HTERT RPE-1 (cell line): ENCODE results near the gene B3GNT4.
"Not testable (repeated sequence)": the region's sequence is repeated elsewhere in the genome, so short reads cannot be mapped to it uniquely, and the experiment has no call there.

Experiments
- in situ Hi-C: fragments of 300-500 bp; cut with MboI; formaldehyde crosslinking; loops from 4 replicates; pipeline ENCODE4 v1.14.3; 2020; ENCODE audit warnings: low sequenced_read_pairs

The B3GNT4 gene

DNA sequence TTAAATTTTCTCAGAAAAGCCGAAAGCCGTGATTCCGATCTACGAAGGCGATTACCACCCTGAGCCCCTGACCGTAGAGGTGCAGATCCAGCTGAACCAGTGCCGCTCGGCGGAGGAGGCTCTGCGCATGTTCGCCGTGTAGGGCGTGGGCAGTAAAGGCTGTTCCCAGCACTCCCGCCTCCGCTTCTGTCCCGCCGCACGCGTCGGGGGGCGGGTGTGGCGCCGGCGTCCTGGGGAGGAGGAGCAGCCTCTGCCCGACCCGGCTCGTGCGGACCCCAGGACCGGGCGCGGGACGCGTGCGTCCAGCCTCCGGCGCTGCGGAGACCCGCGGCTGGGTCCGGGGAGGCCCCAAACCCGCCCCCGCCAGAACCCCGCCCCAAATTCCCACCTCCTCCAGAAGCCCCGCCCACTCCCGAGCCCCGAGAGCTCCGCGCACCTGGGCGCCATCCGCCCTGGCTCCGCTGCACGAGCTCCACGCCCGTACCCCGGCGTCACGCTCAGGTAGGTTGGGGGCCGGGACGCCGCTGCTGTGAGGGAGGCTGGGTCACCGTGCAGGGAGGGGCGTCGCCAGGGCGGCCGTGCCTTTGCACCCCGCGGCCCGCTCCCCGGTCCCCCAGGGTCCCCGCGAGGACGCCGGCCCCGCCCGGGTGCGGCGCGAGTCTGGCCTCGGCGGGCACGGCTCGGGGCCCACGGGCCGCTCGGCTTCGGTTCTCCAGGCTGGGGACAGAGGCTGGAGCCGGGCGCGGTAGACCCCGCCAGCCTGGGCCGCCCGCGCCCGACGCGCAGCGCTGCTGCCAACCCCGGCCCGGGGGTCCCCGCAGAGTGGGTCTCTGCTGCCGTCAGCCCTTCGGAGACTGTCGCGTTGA is at the start of gene B3GNT4:
TSS of gene B3GNT4 (plus strand) at position 409 of the 866 bp plus-strand sequence. CDS start 910 bp downstream, outside the sequence.
- in situ Hi-C loops = no loop called here

DNA sequence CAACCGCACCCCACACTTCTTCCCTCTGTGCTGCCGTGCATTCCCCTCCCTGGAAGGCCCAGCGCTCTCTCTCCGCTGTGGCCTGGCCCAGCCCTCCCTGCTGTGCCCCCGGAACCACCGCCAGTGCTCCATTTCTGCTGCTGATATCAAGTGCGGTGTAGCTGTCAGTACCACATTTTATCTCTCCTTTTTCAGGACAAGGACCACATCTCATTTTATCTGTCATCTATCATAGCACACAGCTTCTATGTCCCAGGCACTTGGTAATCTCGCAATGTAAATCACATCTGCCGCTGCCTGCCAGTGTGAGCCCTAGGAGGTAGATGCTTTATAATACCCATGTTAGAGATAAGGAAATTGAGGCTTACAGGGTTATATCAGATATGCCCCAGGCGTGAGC is 47.8 kb upstream of the B3GNT4 start:
- in situ Hi-C loops = no loop called here

DNA sequence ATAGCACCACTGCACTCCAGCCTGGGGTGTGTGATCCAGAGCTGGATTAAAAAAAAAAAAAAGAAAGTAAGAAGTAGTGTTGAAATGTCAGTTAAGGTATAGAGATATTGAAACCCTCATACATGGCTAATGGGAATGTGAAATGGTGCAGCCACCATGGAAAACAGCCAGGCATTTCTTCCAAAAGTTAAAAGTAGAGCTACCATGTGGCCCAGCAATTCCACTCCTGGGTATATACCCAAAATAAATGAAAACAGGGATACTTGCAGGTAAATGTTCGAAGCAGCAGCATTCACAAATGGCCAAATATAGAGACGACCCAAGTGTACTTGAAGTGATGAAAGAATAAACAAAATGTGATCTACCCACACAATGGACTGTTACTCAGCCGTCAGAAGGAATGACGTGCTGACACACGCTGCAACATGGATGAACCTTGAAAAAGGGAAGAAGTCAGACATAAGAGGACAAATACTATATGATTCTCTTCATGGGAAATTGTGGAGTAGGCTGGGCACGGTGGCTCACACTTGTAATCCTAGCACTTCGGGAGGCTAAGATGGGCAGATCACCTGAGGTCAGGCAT is 44.7 kb upstream of the B3GNT4 start:
- in situ Hi-C loops = no loop called here

DNA sequence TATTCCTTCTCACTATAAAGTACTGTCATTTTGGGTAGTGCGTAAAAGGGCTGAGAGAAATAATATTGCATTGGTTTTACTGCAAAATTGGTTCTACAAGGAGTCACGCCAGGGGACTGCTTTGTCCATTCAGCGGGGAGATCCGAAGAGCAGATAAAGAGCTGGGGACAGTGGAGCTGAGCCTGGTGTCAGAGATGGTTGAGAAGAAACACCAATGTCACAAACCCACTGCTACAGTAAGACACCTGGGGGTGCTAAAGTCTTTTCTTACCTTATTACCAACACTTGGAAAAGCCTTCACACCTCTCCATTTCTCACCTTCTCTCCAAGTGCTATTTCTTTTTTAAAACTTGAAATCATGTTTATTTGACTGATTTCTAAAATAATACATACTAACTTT is 43.6 kb upstream of the B3GNT4 start:
- in situ Hi-C loops = no loop called here

DNA sequence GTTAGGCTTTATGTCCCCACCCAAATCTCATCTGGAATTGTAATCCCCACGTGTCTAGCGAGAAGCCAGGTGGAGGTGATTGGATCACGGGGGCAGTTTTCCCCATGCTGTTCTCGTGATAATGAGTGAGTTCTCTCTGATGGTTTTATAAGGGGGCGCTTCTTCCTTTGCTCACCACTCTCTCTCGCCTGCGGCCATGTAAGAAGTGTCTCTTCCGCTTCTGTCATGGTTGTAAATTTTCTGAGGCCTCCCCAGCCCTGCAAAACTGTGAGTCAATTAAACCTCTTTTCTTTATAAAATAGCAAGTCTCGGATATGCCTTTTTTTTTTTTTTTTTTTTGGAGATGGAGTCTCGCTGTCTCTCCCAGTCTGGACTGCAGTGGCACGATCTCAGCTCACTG is 42.7 kb upstream of the B3GNT4 start:
- in situ Hi-C loops = no loop called here

DNA sequence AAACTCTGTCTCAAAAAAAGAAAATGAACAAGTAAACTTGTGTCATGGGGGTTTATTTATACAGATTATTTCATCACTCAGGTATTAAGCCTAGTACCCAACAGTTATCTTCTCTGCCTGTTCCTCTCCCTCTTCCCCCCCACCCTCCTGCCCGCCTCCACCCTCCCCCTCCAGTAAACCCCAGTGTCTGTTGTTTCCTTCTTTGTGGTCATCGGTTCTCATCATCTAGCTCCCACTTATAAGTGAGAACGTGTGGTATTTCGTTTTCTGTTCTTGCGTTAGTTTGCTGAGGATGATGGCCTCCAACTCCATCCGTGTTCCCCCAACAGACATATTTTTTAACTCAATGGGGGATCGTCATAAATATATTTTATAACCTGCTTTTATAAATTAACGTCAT is 41.8 kb upstream of the B3GNT4 start:
- in situ Hi-C loops = no loop called here

DNA sequence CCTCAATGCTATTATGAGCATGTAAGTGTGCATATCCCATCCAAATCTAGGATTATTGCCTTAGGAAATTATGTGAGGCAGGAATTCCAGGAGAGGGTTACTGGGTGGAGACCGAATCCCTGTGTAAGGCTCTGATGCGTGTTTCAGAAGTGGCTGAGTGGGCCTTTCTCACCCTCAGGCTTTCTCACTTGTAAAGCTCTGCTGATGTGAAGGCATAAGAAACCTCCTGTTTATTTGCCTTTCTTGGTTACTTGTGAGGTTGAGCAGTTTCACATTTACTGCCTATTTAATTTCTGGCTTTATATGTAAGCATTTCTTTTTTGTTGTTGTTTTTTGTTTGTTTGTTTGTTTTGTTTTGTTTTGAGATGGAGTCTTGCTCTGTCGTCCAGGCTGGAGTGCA is 40.5 kb upstream of the B3GNT4 start:
- in situ Hi-C loops = no loop called here

DNA sequence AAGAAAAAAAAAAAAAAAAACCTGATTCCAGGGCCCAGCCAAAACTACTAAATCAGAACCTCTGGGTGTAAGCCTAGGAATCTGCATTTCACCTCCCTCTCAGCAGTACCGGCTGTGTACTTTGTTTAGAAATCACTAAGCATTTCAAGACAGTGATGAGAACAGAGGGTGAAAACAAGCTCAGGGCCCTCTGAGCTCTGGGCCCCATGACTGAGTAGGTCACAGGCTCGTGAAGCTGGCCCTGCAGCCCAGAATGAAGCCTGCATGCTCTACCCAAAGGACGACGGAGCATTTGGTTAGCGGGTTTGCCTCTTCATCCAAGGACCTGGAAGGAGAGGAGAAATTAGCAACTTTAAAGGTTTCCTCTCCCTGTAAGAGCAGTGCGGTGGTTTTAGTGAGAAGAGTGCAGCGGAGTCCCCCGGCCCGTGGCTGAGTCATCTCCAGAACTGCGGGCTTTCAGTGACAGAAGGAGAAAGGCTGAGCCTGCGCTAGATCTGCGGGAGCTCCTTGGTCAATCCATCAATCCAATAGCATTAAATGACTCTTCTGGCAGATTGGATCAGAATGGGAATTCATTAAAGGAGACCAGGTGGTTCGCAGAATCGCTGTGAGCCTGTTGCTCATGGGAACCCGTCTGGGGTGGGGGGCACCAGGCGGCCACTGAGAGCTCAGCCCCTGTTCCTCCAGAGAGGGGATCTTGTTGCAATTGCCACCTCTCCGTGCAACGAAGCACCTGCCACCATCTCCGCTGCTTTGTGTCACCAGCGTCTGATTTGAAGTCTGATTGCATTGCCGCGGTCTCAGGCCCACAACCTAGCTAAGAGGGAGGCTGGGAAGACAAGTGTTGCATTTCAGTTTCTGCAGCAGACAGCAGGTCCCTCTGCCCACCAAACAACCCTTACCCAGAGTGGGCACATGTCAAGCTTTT is 36.8 kb upstream of the B3GNT4 start:
- in situ Hi-C loops = no loop called here

DNA sequence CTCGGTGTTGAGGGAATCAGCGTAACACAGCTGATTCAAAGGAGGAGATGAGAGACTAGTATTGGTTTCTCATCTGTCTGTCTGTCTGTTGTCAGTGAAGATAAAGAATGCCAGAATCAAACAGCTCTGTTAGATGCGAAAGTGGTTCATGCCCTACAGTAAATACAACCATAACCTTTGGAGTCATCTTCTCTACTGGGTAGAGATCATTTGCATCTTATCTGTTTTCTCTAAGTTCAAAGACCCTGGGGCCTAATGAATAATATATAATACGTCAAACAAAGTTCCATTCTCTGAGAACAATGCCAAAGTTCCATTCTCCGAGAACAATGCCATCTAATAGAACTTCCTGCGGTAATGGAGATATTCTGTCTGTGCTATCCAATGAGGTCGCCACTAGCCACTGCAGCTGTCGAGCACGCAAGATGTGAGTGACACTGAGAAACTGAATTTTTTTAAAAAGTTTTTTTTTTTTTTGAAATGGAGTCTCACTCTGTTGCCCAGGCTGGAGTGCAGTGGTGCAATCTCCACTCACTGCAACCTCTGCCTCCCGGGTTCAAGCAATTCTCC is 36.1 kb upstream of the B3GNT4 start:
- in situ Hi-C loops = no loop called here

DNA sequence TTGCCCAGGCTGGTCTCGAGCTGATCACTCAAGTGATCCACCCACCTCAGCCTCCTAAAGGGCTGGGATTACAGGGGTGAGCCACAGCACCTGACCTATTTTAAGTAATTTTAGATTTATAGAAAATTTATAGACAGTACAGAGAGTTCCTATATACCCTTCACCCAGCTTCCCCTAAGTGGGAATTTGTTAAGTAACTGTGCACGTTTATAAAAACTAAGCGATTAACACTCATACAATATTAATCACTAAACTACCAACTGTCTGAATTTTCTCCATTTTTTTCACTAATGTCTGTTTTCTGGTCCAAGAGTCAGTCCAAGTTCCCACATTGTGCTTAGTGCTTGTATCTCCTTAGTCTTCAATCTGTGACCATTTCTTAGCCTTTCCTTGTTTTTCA is 35.0 kb upstream of the B3GNT4 start:
- in situ Hi-C loops = no loop called here

DNA sequence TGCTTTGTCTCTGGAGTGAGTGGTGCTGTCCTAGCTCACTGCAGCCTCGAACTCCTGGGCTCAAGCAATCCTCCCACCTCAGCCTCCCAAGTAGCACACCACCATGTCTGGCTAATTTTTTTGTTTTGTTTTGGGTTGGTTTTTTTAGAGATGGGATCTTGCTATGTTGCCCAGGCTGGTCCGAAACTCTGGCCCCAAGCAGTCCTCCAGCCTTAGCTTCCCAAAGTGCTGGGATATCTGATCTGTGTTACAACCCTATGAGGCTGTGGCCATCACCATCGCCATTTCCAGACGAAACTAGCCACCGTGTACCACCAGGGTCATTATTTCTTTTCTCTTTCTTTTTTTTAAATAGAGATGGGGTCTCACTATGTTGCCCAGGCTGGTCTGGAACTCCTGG is 32.1 kb upstream of the B3GNT4 start:
- in situ Hi-C loops = no loop called here

DNA sequence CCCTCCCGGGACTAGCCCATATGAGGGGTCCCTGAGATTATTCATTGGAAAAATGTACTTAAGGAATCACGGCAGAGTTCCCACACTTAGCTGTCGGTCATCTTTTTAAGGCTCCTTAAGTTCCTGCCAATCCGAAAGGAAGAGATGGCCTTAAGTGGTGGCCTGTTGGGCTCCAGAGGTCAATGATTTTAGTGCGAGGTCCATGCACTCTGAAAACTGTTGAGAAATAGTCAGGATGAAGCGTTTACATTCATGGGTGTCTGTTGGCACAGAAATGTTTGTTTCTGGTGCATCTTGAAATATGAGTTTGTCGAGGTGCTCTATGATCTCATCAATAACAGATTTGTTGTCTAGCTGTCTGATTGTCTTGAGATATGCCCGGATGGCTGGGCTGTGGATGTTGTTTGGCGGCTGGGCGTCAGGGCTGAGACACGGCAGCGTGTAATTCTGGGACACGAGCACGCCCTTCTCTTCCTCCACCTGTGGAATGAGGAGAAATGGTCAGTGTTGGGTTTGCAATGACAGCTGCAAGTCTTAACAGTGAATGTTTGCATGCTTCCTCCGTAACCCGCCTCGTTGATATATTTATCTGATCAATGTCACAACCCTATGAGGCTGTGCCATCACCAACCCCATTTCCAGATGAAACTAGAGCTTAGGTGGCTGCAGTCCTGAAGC is 31.1 kb upstream of the B3GNT4 start:
- in situ Hi-C loops = no loop called here

DNA sequence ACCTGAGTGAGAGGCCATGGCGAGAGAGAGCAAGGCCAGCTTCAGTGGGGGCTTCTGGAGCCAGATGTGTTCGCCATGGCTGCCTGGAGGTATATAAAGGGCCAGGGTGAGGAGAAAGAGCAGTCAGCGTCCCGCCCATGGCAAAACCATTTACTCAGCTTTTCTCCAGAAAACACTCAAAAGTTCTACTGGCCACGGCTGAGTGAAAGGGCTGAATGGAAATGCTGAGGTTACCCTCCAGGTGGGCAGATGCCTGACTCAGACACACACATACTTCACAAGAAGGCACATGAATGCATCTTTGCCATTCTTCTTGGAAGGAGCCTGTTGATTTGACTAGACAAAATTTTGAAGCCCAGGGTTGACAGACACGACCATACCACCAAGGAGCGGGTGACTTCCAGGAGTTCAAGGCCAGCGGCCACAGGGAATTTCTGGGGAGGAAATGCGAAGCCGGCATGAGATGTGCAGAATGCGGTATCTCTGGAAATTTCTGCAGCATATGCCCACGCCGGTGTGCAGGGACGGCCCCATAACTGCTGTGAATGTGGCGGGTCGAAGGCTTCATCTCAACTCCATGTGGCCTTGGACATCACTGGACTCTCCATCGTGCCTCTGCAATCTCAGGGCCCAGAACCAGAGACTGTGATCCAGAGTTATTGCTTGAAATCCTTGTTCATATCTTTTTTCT is 29.2 kb upstream of the B3GNT4 start, which contains the start of gene IL31:
TSS of gene IL31 (minus strand) at position 67 of the 691 bp plus-strand sequence. CDS start at position 18, 49 bp downstream.
- in situ Hi-C loops = no loop called here

DNA sequence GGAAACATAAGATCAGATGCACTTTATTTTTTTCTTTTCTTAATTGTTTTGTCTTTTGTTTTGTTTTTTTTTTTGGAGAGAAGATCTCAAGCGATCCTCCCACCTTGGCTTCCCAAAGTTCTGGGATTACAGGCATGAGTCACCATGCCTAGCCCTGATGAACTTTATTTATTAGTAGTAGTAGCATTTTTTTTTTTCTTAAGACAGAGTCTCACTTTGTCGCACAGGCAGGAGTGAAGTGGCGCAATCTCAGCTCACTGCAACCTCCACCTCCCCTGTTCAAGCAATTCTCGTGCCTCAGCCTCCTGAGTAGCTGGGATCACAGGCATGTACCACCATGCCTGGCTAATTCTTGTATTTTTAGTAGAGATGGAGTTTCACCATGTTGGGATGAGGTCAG is 27.0 kb upstream of the B3GNT4 start:
- in situ Hi-C loops = not testable (repeated sequence)

DNA sequence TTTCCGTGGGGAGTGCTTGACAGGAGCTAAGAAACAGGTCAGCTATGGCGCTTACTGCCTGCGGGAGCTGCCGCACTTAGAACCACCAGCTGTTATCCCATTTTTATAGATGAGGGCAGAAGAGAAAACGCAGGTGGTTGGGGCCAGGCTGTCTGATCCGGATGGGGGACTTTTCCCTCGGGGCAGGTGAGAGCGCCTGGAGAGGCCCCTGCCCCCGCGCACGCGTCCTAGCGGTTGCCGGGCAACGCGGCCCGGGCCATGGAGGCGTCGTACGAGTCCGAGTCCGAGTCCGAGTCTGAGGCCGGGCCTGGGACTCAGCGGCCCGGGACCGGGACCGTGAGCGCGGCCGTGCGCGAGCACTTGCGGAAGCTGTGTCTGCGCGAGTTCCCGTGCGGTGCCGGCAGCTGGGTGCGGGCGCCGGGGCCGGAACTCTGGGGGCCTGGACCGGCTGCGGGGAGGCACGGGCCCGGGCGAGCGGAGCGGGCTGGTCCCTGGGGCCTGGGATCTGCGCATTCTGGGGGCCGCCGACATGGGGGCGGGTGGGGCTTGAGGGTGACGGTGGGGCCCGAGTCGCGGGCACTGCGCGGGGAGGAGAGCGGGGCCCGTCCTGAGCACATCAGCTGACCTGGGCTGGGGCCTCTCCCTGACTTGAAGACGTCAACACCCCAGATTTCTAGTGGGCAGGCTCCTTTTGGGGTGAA is 20.5 kb upstream of the B3GNT4 start, which contains the start of gene LRRC43:
TSS of gene LRRC43 (plus strand) at position 237 of the 701 bp plus-strand sequence. CDS start at position 259, 22 bp downstream.
- in situ Hi-C loops = no loop called here

DNA sequence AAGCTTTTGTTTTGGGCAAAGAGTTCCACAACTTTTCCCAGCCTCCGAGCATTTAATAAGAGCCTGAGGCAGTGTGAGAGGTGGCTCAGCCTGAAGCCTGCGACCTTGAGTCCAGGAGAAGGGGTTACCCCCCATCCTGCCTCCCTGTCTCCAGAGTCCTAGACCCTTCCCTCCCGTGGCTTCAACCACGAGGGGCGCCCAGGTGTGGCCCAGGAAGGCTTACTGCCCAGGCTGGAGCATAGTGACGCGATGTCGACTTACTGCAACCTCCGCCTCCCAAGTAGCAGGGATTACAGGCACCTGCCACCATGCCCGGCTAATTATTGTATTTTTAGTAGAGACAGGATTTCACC is 19.9 kb upstream of the B3GNT4 start:
- in situ Hi-C loops = no loop called here

DNA sequence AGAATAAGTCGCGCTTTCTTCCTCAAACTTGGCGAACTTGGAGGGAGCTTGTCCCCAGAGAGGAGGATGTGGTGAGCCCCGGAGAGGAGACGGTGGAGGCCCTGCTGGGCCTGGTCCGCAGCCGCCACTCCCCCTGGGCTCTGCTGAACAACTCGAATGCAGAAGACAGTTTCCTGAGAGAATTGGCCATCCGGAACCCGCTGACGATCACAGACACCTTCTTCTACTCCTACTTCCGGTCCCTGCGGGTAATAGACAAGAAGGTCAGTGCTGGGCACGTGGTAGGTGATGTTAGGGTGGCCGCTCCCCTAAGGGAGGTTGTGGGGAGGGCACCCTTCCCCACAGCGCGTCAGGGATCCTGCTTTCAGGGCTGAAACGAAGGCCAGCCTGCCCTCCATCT is 19.0 kb upstream of the B3GNT4 start:
- in situ Hi-C loops = no loop called here

DNA sequence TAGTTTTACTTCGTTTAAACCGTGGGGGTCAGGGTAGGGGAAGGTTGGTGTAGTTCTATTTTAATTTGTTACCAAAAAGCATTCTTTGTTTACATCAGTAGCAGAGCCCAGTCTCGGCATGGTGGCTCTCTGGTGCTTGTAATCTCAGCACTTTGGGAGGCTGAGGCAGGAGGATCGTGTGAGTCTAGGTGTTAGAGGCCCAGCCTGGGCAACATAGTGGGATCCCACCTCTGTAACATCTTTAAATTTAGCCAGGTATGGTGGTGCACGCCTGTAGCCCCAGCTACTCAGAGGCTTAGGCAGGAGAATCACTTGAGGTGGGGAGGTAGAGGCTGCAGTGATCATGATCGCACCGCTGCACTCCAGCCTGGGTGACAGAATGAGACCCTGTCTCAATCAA is 18.4 kb upstream of the B3GNT4 start:
- in situ Hi-C loops = no loop called here

DNA sequence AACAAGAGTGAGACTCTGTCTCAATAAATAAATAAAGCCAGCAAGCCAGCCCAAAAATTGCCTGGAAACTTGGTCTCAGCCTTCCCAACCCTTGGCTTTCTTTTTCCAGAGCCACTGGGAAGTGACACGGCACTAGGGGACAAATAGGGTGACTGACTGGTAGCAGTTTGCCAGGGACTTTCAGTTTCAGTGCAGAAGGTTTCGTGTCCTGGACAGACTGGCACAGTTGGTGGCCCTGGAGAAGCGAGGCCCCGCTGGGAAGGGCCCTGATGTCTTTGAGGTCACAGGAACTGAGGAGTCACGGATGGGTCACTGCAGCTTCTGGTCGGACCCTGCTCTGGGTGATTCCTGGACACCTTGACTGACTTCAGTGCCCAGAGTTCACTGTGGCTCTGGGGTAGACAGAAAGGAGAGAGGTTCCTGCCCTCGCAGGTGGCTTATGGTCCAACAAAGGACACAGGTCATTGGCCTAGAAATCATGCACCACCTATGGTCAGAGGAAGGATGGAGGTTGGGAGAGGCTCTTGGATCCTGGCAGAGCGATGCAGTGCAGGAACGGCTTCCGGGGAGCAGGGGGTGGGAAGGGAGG is 17.9 kb upstream of the B3GNT4 start:
- in situ Hi-C loops = no loop called here
